HUDEP-2 (cell line): ENCODE data around the gene TBC1D1.

Source experiments
- DNase-seq, 76 experiments: peaks; one replicate each; lab custom pipeline; 2025; ENCODE audit not compliant: unreplicated experiment in 76 of 76; lab: John Stamatoyannopoulos, UW

TBC1D1 gene

GRCh38 chr4:38133711-38134480 is 243.0 kb downstream of the TBC1D1 start:
- DNase-seq: no peak

- no peak for DNase-seq
These were observed 244.3 kb downstream of the TBC1D1 start for GRCh38 chr4:38135201-38135600.

- DNase-seq: no peak
These were observed 245.7 kb downstream of the TBC1D1 start for GRCh38 chr4:38136604-38137003.

GRCh38 chr4:38137080-38137479 is 246.2 kb downstream of the TBC1D1 start:
- DNase-seq: no peak

- DNase-seq: no peak
These were observed 247.5 kb downstream of the TBC1D1 start for GRCh38 chr4:38138363-38138762.

- DNase-seq: no peak
These were observed 248.3 kb downstream of the TBC1D1 start for GRCh38 chr4:38139187-38139586.

GRCh38 chr4:38140643-38141203 is 249.8 kb downstream of the TBC1D1 start:
- DNase-seq: no peak

- no peak for DNase-seq
These were observed 251.1 kb downstream of the TBC1D1 start for GRCh38 chr4:38141808-38142500.

- no peak for DNase-seq
These were observed 253.1 kb downstream of the TBC1D1 start for GRCh38 chr4:38144031-38144430.

- DNase-seq: no peak
These were observed 254.3 kb downstream of the TBC1D1 start for GRCh38 chr4:38145033-38145678.

GRCh38 chr4:38145741-38146140 is 254.9 kb downstream of the TBC1D1 start:
- DNase-seq: no peak

GRCh38 chr4:38146383-38146782 is 255.5 kb downstream of the TBC1D1 start:
- no peak for DNase-seq

- no peak for DNase-seq
These were observed 258.6 kb downstream of the TBC1D1 start for GRCh38 chr4:38149472-38149996.

- DNase-seq: no peak
These were observed 259.2 kb downstream of the TBC1D1 start for GRCh38 chr4:38149997-38150671.

GRCh38 chr4:38150766-38151165 is 259.9 kb downstream of the TBC1D1 start:
- DNase-seq: no peak

- no peak for DNase-seq
These were observed 261.0 kb downstream of the TBC1D1 start for GRCh38 chr4:38151873-38152272.

GRCh38 chr4:38152305-38152704 is 261.4 kb downstream of the TBC1D1 start:
- no peak for DNase-seq

GRCh38 chr4:38152721-38153386 is 262.0 kb downstream of the TBC1D1 start:
- no peak for DNase-seq

GRCh38 chr4:38153387-38153760 is 262.5 kb downstream of the TBC1D1 start:
- no peak for DNase-seq

GRCh38 chr4:38154252-38154651 is 263.4 kb downstream of the TBC1D1 start:
- no peak for DNase-seq
